ENCODE measurements around the gene PON3.
A peak's percentile ranks its signal among the peaks of the same experiment; 100 is the strongest.
"Not testable (repeated sequence)": the region's sequence is repeated elsewhere in the genome, so short reads cannot be mapped to it uniquely, and the experiment has no call there.

PON3 gene

GRCh38 chr7:95398155-95398940 lies 2.2 kb upstream of the PON3 start:
- ChIA-PET CTCF (interaction anchor here (1.0 to 4.1 kb wide), 3 partner anchors 8 to 85 kb away, joined by 3 to 24 read pairs (median 4); no protein-coding TSS in a partner anchor), POLR2A (no interaction called here)

GRCh38 chr7:95397381-95397780 lies 1.2 kb upstream of the PON3 start:
- Histone ChIP-seq H3K4me1 (ENCODE audit: control extremely low read depth in 1 of 4, control insufficient read depth in 4 of 4, insufficient read depth in 4 of 4, low read length in 3 of 4) (peaks cover 0 to 14% (median 8%) of the 10 kb centered on the region in 4 experiments), H3K9me3 (ENCODE audit: control extremely low read depth in 1 of 5, control insufficient read depth in 4 of 5, insufficient read depth in 2 of 5, low read depth in 1 of 5, low read length in 4 of 5) (no peaks in the 10 kb centered on the region), H3K27ac (ENCODE audit: insufficient read depth in 1 of 2, low read depth in 1 of 2, low read length in 2 of 2, poor library complexity in 1 of 2, severe bottlenecking in 2 of 2) (no peak overlapping the region), H3K4me3 (ENCODE audit: control insufficient read depth in 1 of 7, extremely low read depth in 1 of 7, insufficient read depth in 4 of 7, low read depth in 2 of 7, low read length in 6 of 7) (no peak overlapping the region), H3K27me3 (replicated peaks in 2 of 5; ENCODE audit: control insufficient read depth in 4 of 5, insufficient read depth in 5 of 5, low read length in 4 of 5) (peaks cover 0 to 18% (median 8%) of the 10 kb centered on the region in 5 experiments), H3K36me3 (ENCODE audit: control insufficient read depth in 4 of 4, insufficient read depth in 4 of 4, low read length in 3 of 4) (no peaks in the 10 kb centered on the region)
- POLR2A ChIA-PET: no interaction called here
- 100% methylated on average over 2 of the region's 3 CpGs for WGBS (ENCODE audit: insufficient coverage)
- DNase-seq: no peak
- CTCF ChIA-PET: interaction anchor here (1.0 to 4.1 kb wide), 4 partner anchors 9 to 86 kb away, joined by 3 to 24 read pairs (median 4); no protein-coding TSS in a partner anchor

More at GRCh38 chr7:95398155-95398940, 2.2 kb upstream of the PON3 start:
- Histone ChIP-seq H3K27ac (ENCODE audit: insufficient read depth in 1 of 2, low read depth in 1 of 2, low read length in 2 of 2, poor library complexity in 1 of 2, severe bottlenecking in 2 of 2) (no peak overlapping the region), H3K36me3 (ENCODE audit: control insufficient read depth in 4 of 4, insufficient read depth in 4 of 4, low read length in 3 of 4) (peaks cover 0 to 3% (median 0%) of the 10 kb centered on the region in 4 experiments), H3K27me3 (replicated peaks in 2 of 5; ENCODE audit: control insufficient read depth in 4 of 5, insufficient read depth in 5 of 5, low read length in 4 of 5) (peaks cover 0 to 18% (median 8%) of the 10 kb centered on the region in 5 experiments), H3K4me1 (ENCODE audit: control extremely low read depth in 1 of 4, control insufficient read depth in 4 of 4, insufficient read depth in 4 of 4, low read length in 3 of 4) (peaks cover 0 to 14% (median 8%) of the 10 kb centered on the region in 4 experiments), H3K4me3 (ENCODE audit: control insufficient read depth in 1 of 7, extremely low read depth in 1 of 7, insufficient read depth in 4 of 7, low read depth in 2 of 7, low read length in 6 of 7) (no peak overlapping the region), H3K9me3 (ENCODE audit: control extremely low read depth in 1 of 5, control insufficient read depth in 4 of 5, insufficient read depth in 2 of 5, low read depth in 1 of 5, low read length in 4 of 5) (no peaks in the 10 kb centered on the region)
- DNase-seq: peak in 1 of 3 donors; percentile 22
- WGBS (ENCODE audit: insufficient coverage): 100% methylated on average over 2 of the region's 4 CpGs

- Histone ChIP-seq H3K27ac (ENCODE audit: insufficient read depth in 1 of 2, low read depth in 1 of 2, low read length in 2 of 2, poor library complexity in 1 of 2, severe bottlenecking in 2 of 2) (no peak overlapping the region), H3K36me3 (ENCODE audit: control insufficient read depth in 4 of 4, insufficient read depth in 4 of 4, low read length in 3 of 4) (no peaks in the 10 kb centered on the region), H3K4me3 (ENCODE audit: control insufficient read depth in 1 of 7, extremely low read depth in 1 of 7, insufficient read depth in 4 of 7, low read depth in 2 of 7, low read length in 6 of 7) (peak overlapping the region in 6 of 7 experiments; percentile 58 to 80 (median 65)), H3K27me3 (replicated peaks in 2 of 5; ENCODE audit: control insufficient read depth in 4 of 5, insufficient read depth in 5 of 5, low read length in 4 of 5) (peaks cover 0 to 18% (median 8%) of the 10 kb centered on the region in 5 experiments), H3K9me3 (ENCODE audit: control extremely low read depth in 1 of 5, control insufficient read depth in 4 of 5, insufficient read depth in 2 of 5, low read depth in 1 of 5, low read length in 4 of 5) (no peaks in the 10 kb centered on the region), H3K4me1 (ENCODE audit: control extremely low read depth in 1 of 4, control insufficient read depth in 4 of 4, insufficient read depth in 4 of 4, low read length in 3 of 4) (peaks cover 0 to 14% (median 8%) of the 10 kb centered on the region in 4 experiments)
- WGBS (ENCODE audit: insufficient coverage): 75% methylated on average over 9 of the region's 11 CpGs
- ChIA-PET CTCF (interaction anchor here (1.1 to 4.1 kb wide), 6 partner anchors 11 to 84 kb away, joined by 3 to 24 read pairs (median 4); no protein-coding TSS in a partner anchor), POLR2A (interaction anchor here (0.5 to 0.6 kb wide), 2 partner anchors 125 to 1815 kb away, joined by 3 to 4 read pairs; no protein-coding TSS in a partner anchor)
- no peak for DNase-seq
Measured at GRCh38 chr7:95395755-95396135, 430 bp downstream of the PON3 start.

GRCh38 chr7:95394370-95394769 lies 1.8 kb downstream of the PON3 start:
- H3K36me3 ChIP-seq (ENCODE audit: control insufficient read depth in 4 of 4, insufficient read depth in 4 of 4, low read length in 3 of 4): no peaks in the 10 kb centered on the region
- POLR2A ChIA-PET: no interaction called here
- H3K9me3 ChIP-seq (ENCODE audit: control extremely low read depth in 1 of 5, control insufficient read depth in 4 of 5, insufficient read depth in 2 of 5, low read depth in 1 of 5, low read length in 4 of 5): no peaks in the 10 kb centered on the region
- peaks cover 0 to 18% (median 8%) of the 10 kb centered on the region in 5 experiments for H3K27me3 ChIP-seq (replicated peaks in 2 of 5; ENCODE audit: control insufficient read depth in 4 of 5, insufficient read depth in 5 of 5, low read length in 4 of 5)
- peaks cover 0 to 14% (median 8%) of the 10 kb centered on the region in 4 experiments for H3K4me1 ChIP-seq (ENCODE audit: control extremely low read depth in 1 of 4, control insufficient read depth in 4 of 4, insufficient read depth in 4 of 4, low read length in 3 of 4)
- no CpG with 5 or more reads among the region's 3 CpGs for whole genome bisulfite sequencing (ENCODE audit: insufficient coverage)
- no peak overlapping the region for H3K4me3 ChIP-seq (ENCODE audit: control insufficient read depth in 1 of 7, extremely low read depth in 1 of 7, insufficient read depth in 4 of 7, low read depth in 2 of 7, low read length in 6 of 7)
- CTCF ChIA-PET: interaction anchor here (4.1 kb wide), 1 partner anchor 12 kb away, joined by 24 read pairs; no protein-coding TSS in a partner anchor
- no peak overlapping the region for H3K27ac ChIP-seq (ENCODE audit: insufficient read depth in 1 of 2, low read depth in 1 of 2, low read length in 2 of 2, poor library complexity in 1 of 2, severe bottlenecking in 2 of 2)
- DNase-seq: no peak

DNA sequence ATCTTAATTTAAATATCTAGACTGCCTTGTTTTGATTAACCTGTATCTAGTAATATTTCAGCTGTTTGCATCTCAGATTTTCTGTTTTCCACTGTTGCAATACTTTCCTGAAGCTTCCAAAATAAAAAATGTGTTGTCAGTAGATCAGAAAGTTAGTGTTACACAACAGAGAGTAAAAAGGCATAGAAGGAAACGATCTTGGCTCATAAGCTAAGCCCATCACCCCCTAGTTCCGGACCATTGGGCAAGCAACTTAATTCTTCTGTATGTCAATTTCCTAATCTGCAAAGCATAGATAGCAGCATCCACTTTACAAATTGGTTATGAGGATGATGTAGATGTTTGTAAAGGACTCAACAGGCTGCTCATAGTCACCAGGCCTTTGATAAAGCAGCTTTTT lies 4.4 kb downstream of the PON3 start:
- Histone ChIP-seq H3K27ac (ENCODE audit: insufficient read depth in 1 of 2, low read depth in 1 of 2, low read length in 2 of 2, poor library complexity in 1 of 2, severe bottlenecking in 2 of 2) (no peak overlapping the region), H3K9me3 (ENCODE audit: control extremely low read depth in 1 of 5, control insufficient read depth in 4 of 5, insufficient read depth in 2 of 5, low read depth in 1 of 5, low read length in 4 of 5) (no peaks in the 10 kb centered on the region), H3K4me1 (ENCODE audit: control extremely low read depth in 1 of 4, control insufficient read depth in 4 of 4, insufficient read depth in 4 of 4, low read length in 3 of 4) (peaks cover 0 to 12% (median 8%) of the 10 kb centered on the region in 4 experiments), H3K4me3 (ENCODE audit: control insufficient read depth in 1 of 7, extremely low read depth in 1 of 7, insufficient read depth in 4 of 7, low read depth in 2 of 7, low read length in 6 of 7) (no peak overlapping the region), H3K36me3 (ENCODE audit: control insufficient read depth in 4 of 4, insufficient read depth in 4 of 4, low read length in 3 of 4) (no peaks in the 10 kb centered on the region), H3K27me3 (replicated peaks in 2 of 5; ENCODE audit: control insufficient read depth in 4 of 5, insufficient read depth in 5 of 5, low read length in 4 of 5) (peaks cover 0 to 10% (median 5%) of the 10 kb centered on the region in 5 experiments)
- ChIA-PET CTCF (interaction anchor here (0.7 kb wide), 1 partner anchor 11 kb away, joined by 4 read pairs; no protein-coding TSS in a partner anchor), POLR2A (no interaction called here)
- no peak for DNase-seq
- WGBS (ENCODE audit: insufficient coverage): no CpG with 5 or more reads among the region's 2 CpGs

DNA sequence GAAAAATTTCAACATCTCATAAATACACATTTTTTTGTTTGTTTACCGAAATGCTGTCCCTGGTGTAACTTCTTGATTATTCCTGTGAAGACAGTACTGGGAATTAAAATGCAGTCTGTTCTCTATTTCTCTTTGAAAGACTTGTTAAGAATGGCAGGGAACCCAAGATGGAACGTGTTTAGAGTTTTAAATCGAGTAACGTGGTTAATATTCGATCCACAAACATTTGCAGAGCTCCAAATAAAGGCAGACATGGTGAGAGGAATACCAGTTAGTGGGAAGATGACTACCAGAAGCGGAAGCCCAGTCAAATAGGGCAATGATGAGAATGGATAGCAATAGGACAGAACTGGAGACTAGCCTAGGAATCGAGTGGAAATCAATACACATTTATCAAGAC lies 6.7 kb downstream of the PON3 start:
- Histone ChIP-seq H3K27me3 (replicated peaks in 2 of 5; ENCODE audit: control insufficient read depth in 4 of 5, insufficient read depth in 5 of 5, low read length in 4 of 5) (peaks cover 0 to 3% (median 0%) of the 10 kb centered on the region in 5 experiments), H3K36me3 (ENCODE audit: control insufficient read depth in 4 of 4, insufficient read depth in 4 of 4, low read length in 3 of 4) (no peaks in the 10 kb centered on the region), H3K27ac (ENCODE audit: insufficient read depth in 1 of 2, low read depth in 1 of 2, low read length in 2 of 2, poor library complexity in 1 of 2, severe bottlenecking in 2 of 2) (no peak overlapping the region), H3K4me3 (ENCODE audit: control insufficient read depth in 1 of 7, extremely low read depth in 1 of 7, insufficient read depth in 4 of 7, low read depth in 2 of 7, low read length in 6 of 7) (no peak overlapping the region), H3K4me1 (ENCODE audit: control extremely low read depth in 1 of 4, control insufficient read depth in 4 of 4, insufficient read depth in 4 of 4, low read length in 3 of 4) (no peaks in the 10 kb centered on the region), H3K9me3 (ENCODE audit: control extremely low read depth in 1 of 5, control insufficient read depth in 4 of 5, insufficient read depth in 2 of 5, low read depth in 1 of 5, low read length in 4 of 5) (no peaks in the 10 kb centered on the region)
- WGBS (ENCODE audit: insufficient coverage): 98% methylated on average over 4 of the region's 7 CpGs
- ChIA-PET POLR2A (no interaction called here), CTCF (interaction anchor here (1.8 kb wide), 1 partner anchor 12 kb away, joined by 4 read pairs; no protein-coding TSS in a partner anchor)
- DNase-seq: no peak

DNA sequence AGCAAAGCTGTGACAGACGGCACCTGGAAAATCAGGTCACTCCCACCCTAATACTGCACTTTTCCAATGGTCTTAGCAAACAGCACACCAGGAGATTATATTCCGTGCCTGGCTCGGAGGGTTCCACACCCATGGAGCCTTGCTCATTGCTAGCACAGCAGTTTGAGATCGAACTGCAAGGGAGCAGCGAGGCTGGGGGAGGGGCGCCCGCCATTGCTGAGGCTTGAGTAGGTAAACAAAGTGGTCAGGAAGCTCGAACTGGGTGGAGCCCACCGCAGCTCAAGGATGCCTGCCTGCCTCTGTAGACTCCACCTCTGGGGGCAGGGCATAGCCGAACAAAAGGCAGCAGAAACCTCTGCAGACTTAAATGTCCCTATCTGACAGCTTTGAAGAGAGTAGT lies 16.7 kb downstream of the PON3 start:
- H3K4me3 ChIP-seq (ENCODE audit: control insufficient read depth in 1 of 7, extremely low read depth in 1 of 7, insufficient read depth in 4 of 7, low read depth in 2 of 7, low read length in 6 of 7); H3K27me3 ChIP-seq (replicated peaks in 2 of 5; ENCODE audit: control insufficient read depth in 4 of 5, insufficient read depth in 5 of 5, low read length in 4 of 5); H3K4me1 ChIP-seq (ENCODE audit: control extremely low read depth in 1 of 4, control insufficient read depth in 4 of 4, insufficient read depth in 4 of 4, low read length in 3 of 4); H3K36me3 ChIP-seq (ENCODE audit: control insufficient read depth in 4 of 4, insufficient read depth in 4 of 4, low read length in 3 of 4); CTCF ChIA-PET; DNase-seq; H3K27ac ChIP-seq (ENCODE audit: insufficient read depth in 1 of 2, low read depth in 1 of 2, low read length in 2 of 2, poor library complexity in 1 of 2, severe bottlenecking in 2 of 2); POLR2A ChIA-PET: not testable (repeated sequence)
- WGBS (ENCODE audit: insufficient coverage): 100% methylated on average over 4 of the region's 10 CpGs
- H3K9me3 ChIP-seq (ENCODE audit: control extremely low read depth in 1 of 5, control insufficient read depth in 4 of 5, insufficient read depth in 2 of 5, low read depth in 1 of 5, low read length in 4 of 5): peaks cover 0 to 12% (median 0%) of the 10 kb centered on the region in 5 experiments

Measured in common myeloid progenitor, CD34-positive (primary cell).